Measurements from ENCODE around the gene ABCA8. TPM values are rescaled to one million over a fixed set of nuclear protein-coding genes. Genes with fewer than 3 reads are reported as not detected.

ABCA8 gene
- total RNA-seq, 1 experiment from 2014 or later = not detected

GRCh38 chr17:68957944-68958343 lies 2.8 kb upstream of the ABCA8 start:
- no peak for DNase-seq
- Mint-ChIP-seq H3K4me3 (no peak overlapping the region), H3K27ac (no peak overlapping the region), H3K27me3 (ENCODE audit: low read depth) (no peaks in the 10 kb centered on the region; the same call in 1 of the 2 replicates), H3K36me3 (ENCODE audit: insufficient read depth in 1 of 3, low read depth in 3 of 3) (no peaks in the 10 kb centered on the region), H3K9me3 (no peaks in the 10 kb centered on the region), H3K4me1 (no peaks in the 10 kb centered on the region)
- no peak overlapping the region for H3K4ac ChIP-seq (ENCODE audit: low read depth, low read length)
- no peak overlapping the region for H3K14ac ChIP-seq (ENCODE audit: insufficient read depth, low read length)
- no peak overlapping the region for H3K27ac ChIP-seq (ENCODE audit: insufficient read length, low read depth, low read length)
- no peak overlapping the region for H3K23ac ChIP-seq (ENCODE audit: insufficient read length, low read depth, low read length)
- no peak overlapping the region for H2BK15ac ChIP-seq (ENCODE audit: low read depth, low read length)
- no peak overlapping the region for H4K8ac ChIP-seq (replicated peaks; ENCODE audit: insufficient read length, low read depth, low read length)
- WGBS (ENCODE audit: extremely low coverage, insufficient read length, low lambda C conversion rate) = no CpG with 5 or more reads among the region's 1 CpG
- H2BK12ac ChIP-seq (ENCODE audit: insufficient read length, low read depth, low read length) = no peak overlapping the region
- H3K18ac ChIP-seq (ENCODE audit: insufficient read length, low read depth, low read length) = no peak overlapping the region
- H3K4me2 ChIP-seq (ENCODE audit: insufficient read depth, insufficient read length, low read length) = no peak overlapping the region
- H2BK20ac ChIP-seq (ENCODE audit: low read depth, low read length, poor library complexity, severe bottlenecking) = no peak overlapping the region
- no peak overlapping the region for H3K9ac ChIP-seq (ENCODE audit: extremely low read depth, insufficient read length, low read length)
- no peak overlapping the region for H2AFZ ChIP-seq (ENCODE audit: low read length)
- H3T11ph ChIP-seq (ENCODE audit: low read length) = no peak overlapping the region
- no peaks in the 10 kb centered on the region for H3K9me3 ChIP-seq (ENCODE audit: control insufficient read depth, low read depth, low read length)
- H3K4me1 ChIP-seq (ENCODE audit: insufficient read depth, low read length) = no peaks in the 10 kb centered on the region
- H2BK120ac ChIP-seq (ENCODE audit: low read depth, low read length, poor library complexity, severe bottlenecking) = no peak overlapping the region
- no peaks in the 10 kb centered on the region for H3K79me1 ChIP-seq (ENCODE audit: insufficient read depth, low read depth, low read length, poor library complexity, severe bottlenecking)
- no peaks in the 10 kb centered on the region for H4K20me1 ChIP-seq (ENCODE audit: control insufficient read depth, insufficient read depth, insufficient read length)
- H3K56ac ChIP-seq (ENCODE audit: insufficient read length, low read depth, low read length) = no peak overlapping the region
- no peaks in the 10 kb centered on the region for H3K27me3 ChIP-seq (ENCODE audit: insufficient read depth, low read length)
- H3K23me2 ChIP-seq (ENCODE audit: insufficient read length, low read depth, low read length, poor library complexity, severe bottlenecking) = no peaks in the 10 kb centered on the region
- TF ChIP-seq CTCF (conservative IDR thresholded peaks at IDR 0.05) = no peak
- no peak overlapping the region for H4K5ac ChIP-seq (ENCODE audit: insufficient read length, low read depth, low read length)
- H3K79me2 ChIP-seq (ENCODE audit: insufficient read depth, low read length) = no peaks in the 10 kb centered on the region
- H4K91ac ChIP-seq (ENCODE audit: insufficient read length, low read depth, low read length) = no peak overlapping the region
- no peak overlapping the region for H2AK5ac ChIP-seq (ENCODE audit: insufficient read length, low read length)
- no peak overlapping the region for H2BK5ac ChIP-seq (ENCODE audit: insufficient read length, low read length)

All from H9 (cell line).